HL-60 (cell line): ENCODE measurements around the gene SLC12A5.

Experiments used
- DNase-seq, 2 experiments: peaks; one replicate each; pipeline ENCODE4 v3.0.0-alpha.2; 2010 to 2020; ENCODE audit warnings: low read depth in 1 of 2, low spot score in 1 of 2
- H3K27ac ChIP-seq: fragments of 250-450 bp; sonication (Bioruptor Pico); replicated peaks from 2 replicates; pipeline ENCODE4 v1.5.1; 2020; ENCODE audit warnings: mild to moderate bottlenecking, moderate library complexity
- H3K27me3 ChIP-seq: fragments of 250-450 bp; sonication (Bioruptor Pico); 2 replicates; pipeline ENCODE4 v1.5.1; 2021; ENCODE audit warnings: mild to moderate bottlenecking, moderate library complexity; ENCODE audit not compliant: insufficient read depth, poor library complexity, severe bottlenecking
- H3K4me3 ChIP-seq: replicated peaks from 2 replicates; pipeline ENCODE4 v1.5.1; 2011; ENCODE audit warnings: mild to moderate bottlenecking, control low read depth, low read length; ENCODE audit not compliant: insufficient read depth
- CTCF ChIP-seq: IDR thresholded peaks from one replicate; pipeline ENCODE4 v1.5.1; 2011; ENCODE audit warnings: low read length, control low read depth, inconsistent platforms; ENCODE audit not compliant: insufficient read depth
- GABPA ChIP-seq: IDR thresholded peaks from 2 replicates; pipeline ENCODE4 v1.6.1; 2012; ENCODE audit warnings: low read depth
- POLR2AphosphoS5 ChIP-seq: IDR thresholded peaks from 2 replicates; pipeline ENCODE4 v1.6.1; 2012; ENCODE audit warnings: low read depth
- REST ChIP-seq: IDR thresholded peaks from 2 replicates; pipeline ENCODE4 v1.6.1; 2012; ENCODE audit warnings: low read depth; ENCODE audit not compliant: insufficient replicate concordance
- SPI1 ChIP-seq: IDR thresholded peaks from 2 replicates; pipeline ENCODE4 v1.6.1; 2012; ENCODE audit warnings: low read depth, mild to moderate bottlenecking, borderline replicate concordance

The SLC12A5 gene

GRCh38 chr20:46051556-46052308 is 22.7 kb downstream of the SLC12A5 start:
- no peak overlapping the region for H3K27ac ChIP-seq
- no peak for DNase-seq
- peaks cover 2% of the 10 kb centered on the region for H3K27me3 ChIP-seq
- H3K4me3 ChIP-seq, result no peak overlapping the region
- no peak for TF ChIP-seq POLR2AphosphoS5
- no peak for TF ChIP-seq REST
- no peak for TF ChIP-seq SPI1
- no peak for TF ChIP-seq CTCF
- TF ChIP-seq GABPA, result no peak

GRCh38 chr20:46053416-46053815 is 24.4 kb downstream of the SLC12A5 start:
- H3K27me3 ChIP-seq, result peaks cover 2% of the 10 kb centered on the region
- H3K27ac ChIP-seq, result no peak overlapping the region
- no peak for TF ChIP-seq SPI1
- TF ChIP-seq GABPA, result no peak
- no peak for TF ChIP-seq REST
- no peak for TF ChIP-seq CTCF
- TF ChIP-seq POLR2AphosphoS5, result no peak
- H3K4me3 ChIP-seq, result no peak overlapping the region
- DNase-seq, result no peak

GRCh38 chr20:46054606-46055005 is 25.6 kb downstream of the SLC12A5 start:
- Histone ChIP-seq H3K27me3 (peaks cover 2% of the 10 kb centered on the region), H3K4me3 (no peak overlapping the region), H3K27ac (no peak overlapping the region)
- no peak for DNase-seq
- TF ChIP-seq REST, result no peak
- no peak for TF ChIP-seq POLR2AphosphoS5
- no peak for TF ChIP-seq CTCF
- no peak for TF ChIP-seq GABPA
- no peak for TF ChIP-seq SPI1
